T-cell (primary cell): ENCODE data around the gene POU2AF3. TPM values are rescaled to one million over a fixed set of nuclear protein-coding genes. Genes with fewer than 3 reads are reported as not detected.

ENCODE experiments used
- ATAC-seq, 4 experiments: fragments of 200-7000 bp in 3 of 4; fragments of 150-1000 bp in 1 of 4; cut with Tn5 transposase; replicated peaks in 1 of 4; 1 replicate in 3 of 4; 2 replicates in 1 of 4; pipeline ENCODE4 v1.10.0; 2021; ENCODE audit warnings: moderate library complexity in 3 of 4, mild to moderate bottlenecking in 2 of 4, moderate number of reproducible peaks in 1 of 4
- CTCF ChIA-PET, 2 donors: fragments of 300-600 bp; sonication (Branson Sonifier 250); formaldehyde crosslinking; loops; one replicate each; lab custom pipeline; 2022; ENCODE audit warnings: antibody characterized with exemption in 2 of 2; lab: Charles Lee
- POLR2A ChIA-PET, 2 donors: fragments of 300-600 bp; sonication (Branson Sonifier 250); formaldehyde crosslinking; loops; one replicate each; lab custom pipeline; 2022; ENCODE audit warnings: antibody characterized with exemption in 2 of 2; lab: Charles Lee
- DNase-seq, 35 experiments: peaks; one replicate each; pipeline versions ENCODE4 v3.0.0 to v3.0.0-alpha.2; 2013 to 2023
- H3K27ac ChIP-seq: one replicate; pipeline ENCODE4 v1.5.1; 2013; ENCODE audit warnings: low read length
- H3K27me3 ChIP-seq, 2 experiments: replicated peaks in 1 of 2; 1 replicate in 1 of 2; 2 replicates in 1 of 2; pipeline versions ENCODE4 v1.6.1 to v1.7.0; 2013; ENCODE audit warnings: low read length in 1 of 2, mixed read lengths in 1 of 2; ENCODE audit not compliant: control insufficient read depth in 2 of 2, insufficient read depth in 2 of 2; ENCODE audit errors: extremely low read depth in 1 of 2
- H3K36me3 ChIP-seq, 2 donors: 1 replicate in 1 of 2; 2 replicates in 1 of 2; pipeline versions ENCODE4 v1.6.1 to v1.7.0; 2013; ENCODE audit warnings: low read length in 1 of 2; ENCODE audit not compliant: control insufficient read depth in 2 of 2, insufficient read depth in 1 of 2; ENCODE audit errors: extremely low read depth in 1 of 2
- H3K4me1 ChIP-seq, 2 experiments: 1 replicate in 1 of 2; 2 replicates in 1 of 2; pipeline versions ENCODE4 v1.6.1 to v1.7.0; 2013; ENCODE audit warnings: low read length in 2 of 2, mixed read lengths in 1 of 2; ENCODE audit not compliant: insufficient read depth in 2 of 2, control insufficient read depth in 1 of 2; ENCODE audit errors: extremely low read depth in 1 of 2
- H3K4me3 ChIP-seq, 2 donors: 1 replicate in 1 of 2; 2 replicates in 1 of 2; pipeline versions ENCODE4 v1.5.1 to v1.7.0; 2013; ENCODE audit warnings: mild to moderate bottlenecking in 2 of 2, low read length in 1 of 2, moderate library complexity in 1 of 2; ENCODE audit not compliant: control insufficient read depth in 1 of 2; ENCODE audit errors: extremely low read depth in 1 of 2
- H3K9me3 ChIP-seq: 2 replicates; pipeline ENCODE4 v1.7.0; 2013
- H3K27ac Mint-ChIP-seq, 2 donors: one replicate each; pipeline ENCODE4 v1.8.0; 2020 to 2021; ENCODE audit warnings: mild to moderate bottlenecking in 2 of 2, mixed read lengths in 2 of 2
- H3K27me3 Mint-ChIP-seq, 2 donors: one replicate each; pipeline ENCODE4 v1.8.0; 2021 to 2022; ENCODE audit warnings: mixed read lengths in 2 of 2
- H3K36me3 Mint-ChIP-seq: one replicate; pipeline ENCODE4 v1.8.0; 2021; ENCODE audit warnings: mixed read lengths
- H3K4me1 Mint-ChIP-seq, 3 donors: one replicate each; pipeline ENCODE4 v1.8.0; 2020 to 2022; ENCODE audit warnings: mixed read lengths in 3 of 3, mild to moderate bottlenecking in 1 of 3
- H3K4me3 Mint-ChIP-seq, 3 donors: one replicate each; pipeline ENCODE4 v1.8.0; 2020 to 2022; ENCODE audit warnings: mild to moderate bottlenecking in 3 of 3, mixed read lengths in 3 of 3, moderate library complexity in 3 of 3
- H3K9me3 Mint-ChIP-seq, 3 donors: one replicate each; pipeline ENCODE4 v1.8.0; 2020 to 2022; ENCODE audit warnings: mixed read lengths in 3 of 3
- WGBS: methylation state at CpG from one replicate; pipeline ENCODE4 v1.1.5; 2013; ENCODE audit warnings: missing lambda C conversion rate; ENCODE audit not compliant: insufficient coverage; 5-methylcytosine and 5-hydroxymethylcytosine counted together
- total RNA-seq, 35 experiments: library from RNA in 6 of 35; stranded (reverse) in 6 of 35; fragments of 120-200 nt in 1 of 35; gene quantifications; one replicate each; pipeline versions ENCODE4 v1.2.1 to v1.2.4 and lab custom pipeline; 2013 to 2026

POU2AF3 gene
- total RNA-seq, 5 donors from 2014 or later (not counting 1 experiment from before 2014, with no cell fraction given) = not detected

DNA sequence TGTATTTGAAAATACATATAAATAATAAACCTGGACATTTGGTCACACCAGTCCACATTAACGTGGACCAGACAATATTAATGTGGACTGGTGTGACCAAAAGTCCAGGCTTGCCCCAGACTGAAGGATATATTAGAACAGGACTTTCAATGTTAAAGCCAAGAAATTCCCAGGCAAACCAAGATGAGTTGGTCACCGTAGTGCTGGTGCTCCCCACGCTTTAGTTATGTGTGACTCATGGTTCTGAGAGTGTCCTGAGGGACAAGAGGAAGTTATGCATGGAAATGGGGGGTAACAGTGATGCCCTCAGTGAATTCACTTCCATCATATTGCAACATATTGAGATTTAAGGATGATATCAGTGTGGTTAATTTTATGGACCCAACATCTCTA lies 49.4 kb downstream of the POU2AF3 start:
- no peak overlapping the region for H3K4me3 Mint-ChIP-seq
- Histone ChIP-seq H3K9me3 (no peaks in the 10 kb centered on the region), H3K36me3 (no peaks in the 10 kb centered on the region), H3K4me3 (no peak overlapping the region), H3K27me3 (no peaks in the 10 kb centered on the region), H3K4me1 (no peaks in the 10 kb centered on the region), H3K27ac (no peak overlapping the region)
- H3K27me3 Mint-ChIP-seq = peaks cover 0 to 4% of the 10 kb centered on the region in 2 donors
- no peak overlapping the region for H3K27ac Mint-ChIP-seq
- POLR2A ChIA-PET = no interaction called here
- CTCF ChIA-PET = no interaction called here
- DNase-seq = no peak
- no peaks in the 10 kb centered on the region for H3K9me3 Mint-ChIP-seq
- 80% methylated on average over 1 of the region's 3 CpGs for WGBS
- H3K36me3 Mint-ChIP-seq = no peaks in the 10 kb centered on the region
- no peak for ATAC-seq
- no peaks in the 10 kb centered on the region for H3K4me1 Mint-ChIP-seq

DNA sequence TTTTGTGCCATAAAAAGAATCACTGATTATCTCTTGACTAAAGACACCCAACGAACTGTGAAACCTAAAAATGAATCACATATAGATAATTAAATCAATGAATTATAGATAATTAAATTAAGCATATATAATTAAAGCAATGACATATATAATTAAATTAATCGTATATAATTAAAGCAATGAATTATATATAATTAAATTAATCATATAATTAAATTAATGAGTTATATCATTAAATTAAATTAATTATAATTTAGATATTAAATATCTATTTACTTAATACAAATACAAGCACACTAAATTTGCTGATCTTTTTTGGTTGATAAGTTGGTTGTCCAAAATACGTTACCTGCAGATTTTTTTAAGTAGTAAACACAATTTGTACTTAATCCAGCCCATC lies 49.8 kb downstream of the POU2AF3 start:
- Histone ChIP-seq H3K27me3 (no peaks in the 10 kb centered on the region), H3K4me3 (no peak overlapping the region), H3K9me3 (no peaks in the 10 kb centered on the region), H3K36me3 (no peaks in the 10 kb centered on the region), H3K4me1 (no peaks in the 10 kb centered on the region), H3K27ac (no peak overlapping the region)
- no peaks in the 10 kb centered on the region for H3K4me1 Mint-ChIP-seq
- WGBS = no CpG with 5 or more reads among the region's 3 CpGs
- peaks cover 0 to 4% of the 10 kb centered on the region in 2 donors for H3K27me3 Mint-ChIP-seq
- no peaks in the 10 kb centered on the region for H3K9me3 Mint-ChIP-seq
- ATAC-seq = no peak
- H3K27ac Mint-ChIP-seq = no peak overlapping the region
- CTCF ChIA-PET = no interaction called here
- no peaks in the 10 kb centered on the region for H3K36me3 Mint-ChIP-seq
- no peak overlapping the region for H3K4me3 Mint-ChIP-seq
- no peak for DNase-seq
- POLR2A ChIA-PET = no interaction called here

GRCh38 chr11:111349191-111349695 lies 50.9 kb downstream of the POU2AF3 start:
- peaks cover 0 to 4% of the 10 kb centered on the region in 2 donors for H3K27me3 Mint-ChIP-seq
- no peak overlapping the region for H3K4me3 Mint-ChIP-seq
- H3K36me3 Mint-ChIP-seq = no peaks in the 10 kb centered on the region
- H3K27ac ChIP-seq = no peak overlapping the region
- no peak overlapping the region for H3K27ac Mint-ChIP-seq
- no peaks in the 10 kb centered on the region for H3K4me1 Mint-ChIP-seq
- H3K9me3 ChIP-seq = no peaks in the 10 kb centered on the region
- CTCF ChIA-PET = interaction anchor here in 1 of 2 donors (0.6 kb wide), 1 partner anchor 122 kb away, joined by 6 read pairs; no protein-coding TSS in a partner anchor
- no CpG with 5 or more reads among the region's 2 CpGs for WGBS
- no peak for DNase-seq
- POLR2A ChIA-PET = no interaction called here
- H3K4me1 ChIP-seq = no peaks in the 10 kb centered on the region
- no peaks in the 10 kb centered on the region for H3K36me3 ChIP-seq
- no peak overlapping the region for H3K4me3 ChIP-seq
- H3K27me3 ChIP-seq = peaks cover 0 to 2% of the 10 kb centered on the region in 2 experiments
- ATAC-seq = no peak
- no peaks in the 10 kb centered on the region for H3K9me3 Mint-ChIP-seq

- no CpG with 5 or more reads among the region's 1 CpG for WGBS
- H3K36me3 Mint-ChIP-seq = no peaks in the 10 kb centered on the region
- H3K27ac Mint-ChIP-seq = no peak overlapping the region
- no peaks in the 10 kb centered on the region for H3K9me3 Mint-ChIP-seq
- peaks cover 0 to 3% of the 10 kb centered on the region in 2 experiments for H3K27me3 ChIP-seq
- H3K4me3 ChIP-seq = no peak overlapping the region
- CTCF ChIA-PET = interaction anchor here (0.7 kb wide), 2 partner anchors 25 to 124 kb away, joined by 3 read pairs; no protein-coding TSS in a partner anchor
- POLR2A ChIA-PET = no interaction called here
- peaks cover 0 to 4% of the 10 kb centered on the region in 2 donors for H3K27me3 Mint-ChIP-seq
- no peak overlapping the region for H3K4me3 Mint-ChIP-seq
- H3K27ac ChIP-seq = no peak overlapping the region
- H3K4me1 Mint-ChIP-seq = no peaks in the 10 kb centered on the region
- DNase-seq (no peak), ATAC-seq (no peak)
- H3K4me1 ChIP-seq = no peaks in the 10 kb centered on the region
- no peaks in the 10 kb centered on the region for H3K36me3 ChIP-seq
- no peaks in the 10 kb centered on the region for H3K9me3 ChIP-seq
Measured at GRCh38 chr11:111350811-111351210, 52.5 kb downstream of the POU2AF3 start.

- no peak for DNase-seq
- Histone ChIP-seq H3K36me3 (no peaks in the 10 kb centered on the region), H3K4me3 (no peak overlapping the region), H3K27me3 (peaks cover 0 to 3% of the 10 kb centered on the region in 2 experiments), H3K9me3 (no peaks in the 10 kb centered on the region), H3K4me1 (no peaks in the 10 kb centered on the region), H3K27ac (no peak overlapping the region)
- 98% methylated on average over 5 of the region's 10 CpGs for WGBS
- H3K27me3 Mint-ChIP-seq = peaks cover 0 to 4% of the 10 kb centered on the region in 2 donors
- no peak for ATAC-seq
- no peaks in the 10 kb centered on the region for H3K36me3 Mint-ChIP-seq
- H3K27ac Mint-ChIP-seq = no peak overlapping the region
- H3K4me3 Mint-ChIP-seq = no peak overlapping the region
- CTCF ChIA-PET = interaction anchor here (0.7 kb wide), 2 partner anchors 26 to 124 kb away, joined by 3 read pairs; no protein-coding TSS in a partner anchor
- no peaks in the 10 kb centered on the region for H3K9me3 Mint-ChIP-seq
- POLR2A ChIA-PET = no interaction called here
- no peaks in the 10 kb centered on the region for H3K4me1 Mint-ChIP-seq
Measured at GRCh38 chr11:111351374-111352055, 53.2 kb downstream of the POU2AF3 start.

- no peak overlapping the region for H3K4me3 ChIP-seq
- DNase-seq (no peak), ATAC-seq (no peak)
- CTCF ChIA-PET = interaction anchor here in 1 of 2 donors (0.8 kb wide), 1 partner anchor 34 kb away, joined by 7 read pairs; no protein-coding TSS in a partner anchor
- WGBS = 100% methylated on average over 2 of the region's 9 CpGs
- Mint-ChIP-seq H3K36me3 (no peaks in the 10 kb centered on the region), H3K4me3 (no peak overlapping the region), H3K27ac (no peak overlapping the region), H3K27me3 (peaks cover 0 to 4% of the 10 kb centered on the region in 2 donors), H3K4me1 (no peaks in the 10 kb centered on the region), H3K9me3 (no peaks in the 10 kb centered on the region)
- POLR2A ChIA-PET = no interaction called here
- no peaks in the 10 kb centered on the region for H3K36me3 ChIP-seq
- H3K27ac ChIP-seq = no peak overlapping the region
- no peaks in the 10 kb centered on the region for H3K9me3 ChIP-seq
- H3K27me3 ChIP-seq = peaks cover 0 to 3% of the 10 kb centered on the region in 2 experiments
- no peaks in the 10 kb centered on the region for H3K4me1 ChIP-seq
Measured at GRCh38 chr11:111352231-111352746, 53.9 kb downstream of the POU2AF3 start.
